Fibroblast of skin of left quadriceps (primary cell): ENCODE data around the gene ARSI.

Experiments
- DNase-seq, 2 experiments: peaks; one replicate each; pipeline ENCODE4 v3.0.0-alpha.2; 2013; ENCODE audit warnings: low read depth in 2 of 2

The ARSI gene

GRCh38 chr5:150327139-150327538 is 24.4 kb upstream of the ARSI start:
- no peak for DNase-seq

- no peak for DNase-seq
Measured at GRCh38 chr5:150326707-150327106, 24.0 kb upstream of the ARSI start.

- no peak for DNase-seq
Measured at GRCh38 chr5:150325426-150325825, 22.7 kb upstream of the ARSI start.

GRCh38 chr5:150323819-150324218 is 21.1 kb upstream of the ARSI start:
- no peak for DNase-seq

DNA sequence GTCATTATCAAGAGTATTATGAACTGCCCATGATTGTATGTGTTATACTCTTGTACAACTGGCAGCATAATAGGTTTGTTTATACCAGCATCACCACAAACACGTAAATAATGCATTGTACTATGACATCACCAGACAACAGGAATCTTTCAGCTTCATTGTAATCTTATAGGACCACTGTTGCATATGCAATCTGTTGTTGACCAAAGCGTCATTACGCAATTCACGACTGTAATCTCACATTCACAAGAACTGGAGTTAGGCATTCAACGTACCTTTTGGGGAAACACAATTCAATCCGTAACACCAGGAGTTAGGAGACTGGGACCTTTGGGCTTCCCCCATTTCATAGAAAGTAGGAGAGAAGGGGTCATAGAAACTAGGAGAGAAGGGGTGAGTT is 20.4 kb upstream of the ARSI start:
- DNase-seq: no peak

DNA sequence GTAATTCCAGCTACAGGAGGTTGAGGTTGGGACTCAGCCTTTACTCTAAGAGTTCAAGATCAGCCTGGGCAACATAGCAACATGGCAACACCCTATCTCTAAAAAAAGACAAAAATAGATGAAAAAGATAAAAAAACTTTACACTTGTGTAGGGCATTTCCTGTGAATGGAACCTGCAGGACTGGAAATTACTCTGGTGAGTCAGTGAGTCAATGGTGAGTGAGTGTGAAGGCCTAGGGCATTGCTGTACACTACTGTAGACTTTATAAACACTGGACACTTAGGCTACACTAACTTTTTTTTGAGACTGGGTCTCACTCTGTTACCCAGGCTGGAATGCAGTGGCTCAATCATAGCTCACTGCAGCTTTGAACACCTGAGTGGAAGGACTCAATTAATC is 19.5 kb upstream of the ARSI start:
- no peak for DNase-seq

DNA sequence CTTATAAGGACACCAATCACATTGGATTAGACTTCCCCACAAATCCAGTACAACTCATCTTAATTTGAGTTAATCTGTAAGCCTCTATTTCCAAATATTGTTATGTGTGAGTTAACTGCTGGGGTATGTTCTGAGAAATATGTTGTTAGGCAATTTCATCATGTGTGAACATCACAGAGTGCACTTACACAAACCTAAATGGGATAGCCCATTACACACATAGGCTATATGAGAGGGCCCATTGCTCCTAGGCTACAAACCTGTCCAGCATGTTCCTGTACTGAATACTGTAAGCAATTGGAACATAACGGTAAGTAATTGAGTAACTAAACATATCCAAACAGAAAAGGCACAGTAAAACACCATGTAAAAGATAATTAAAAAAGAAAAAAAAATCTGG is 19.1 kb upstream of the ARSI start:
- DNase-seq: no peak

DNA sequence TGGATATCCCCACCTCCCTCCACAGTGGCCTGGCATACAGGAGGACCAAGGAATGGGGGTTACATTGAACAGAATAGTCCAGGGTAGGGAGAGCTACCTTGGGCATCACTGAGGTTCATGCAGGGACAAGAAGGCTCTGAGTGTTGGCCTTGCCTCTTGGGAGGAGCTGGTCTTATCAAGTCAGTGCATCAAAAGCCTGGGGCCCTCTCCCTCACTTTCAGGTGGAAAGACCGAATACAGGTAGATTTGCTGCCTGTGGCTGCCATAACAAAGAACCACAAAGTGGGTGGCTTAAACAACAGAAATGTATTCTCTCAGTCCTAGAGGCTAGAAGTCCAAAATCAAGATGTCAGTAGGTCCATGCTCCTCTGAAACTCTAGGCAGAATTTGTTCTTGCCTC is 18.5 kb upstream of the ARSI start:
- DNase-seq: no peak

- no peak for DNase-seq
Measured at GRCh38 chr5:150320044-150320613, 17.4 kb upstream of the ARSI start.

GRCh38 chr5:150319484-150319790 is 16.7 kb upstream of the ARSI start:
- no peak for DNase-seq

- DNase-seq: no peak
Measured at GRCh38 chr5:150318613-150319483, 16.1 kb upstream of the ARSI start.

- DNase-seq: peak; percentile 65 to 69
Measured at GRCh38 chr5:150317048-150318003, 14.6 kb upstream of the ARSI start.

GRCh38 chr5:150316320-150316719 is 13.6 kb upstream of the ARSI start:
- DNase-seq: no peak

- no peak for DNase-seq
Measured at GRCh38 chr5:150315245-150315644, 12.5 kb upstream of the ARSI start.

GRCh38 chr5:150313921-150314716 is 11.4 kb upstream of the ARSI start:
- DNase-seq: no peak

- DNase-seq: no peak
Measured at GRCh38 chr5:150313501-150313900, 10.8 kb upstream of the ARSI start.

DNA sequence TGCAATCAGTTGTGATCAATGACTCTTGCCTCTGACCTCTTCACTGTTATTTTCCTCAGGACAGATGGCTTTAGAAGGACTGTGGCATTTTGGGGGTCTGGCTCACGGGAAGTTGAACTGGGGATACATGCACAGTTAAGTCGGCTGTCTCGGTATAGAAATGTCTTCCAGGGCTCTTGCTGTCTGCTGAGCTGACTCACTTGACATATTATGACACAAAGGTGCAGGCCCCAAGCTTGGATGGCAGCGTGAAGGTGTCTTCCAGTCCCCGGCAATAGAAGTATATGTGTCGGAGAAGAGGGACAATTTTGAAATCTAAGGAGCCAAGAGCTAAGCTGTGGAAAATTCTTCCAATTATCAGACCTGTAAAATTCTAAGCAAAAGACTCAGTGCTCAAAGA is 9.8 kb upstream of the ARSI start:
- DNase-seq: no peak

GRCh38 chr5:150311015-150311692 is 8.4 kb upstream of the ARSI start:
- DNase-seq: no peak

GRCh38 chr5:150310246-150310645 is 7.5 kb upstream of the ARSI start:
- DNase-seq: no peak

- DNase-seq: no peak
Measured at GRCh38 chr5:150309886-150310239, 7.2 kb upstream of the ARSI start.
